Adrenal gland (tissue), 12 donors: ENCODE data around the gene ING5. TPM values are rescaled to one million over a fixed set of nuclear protein-coding genes. Genes with fewer than 3 reads are reported as not detected.

Experiments used
- DNase-seq, 7 donors: peaks; one replicate each; pipeline ENCODE4 v3.0.0-alpha.2; 2019 to 2020
- H3K27ac ChIP-seq, 5 donors: fragments of 200-600 bp; sonication (generic) in 4 of 5; 1 replicate in 3 of 5; 2 replicates in 2 of 5; pipeline versions ENCODE4 v1.5.1 to v1.8.0; 2016 to 2020; ENCODE audit warnings: mild to moderate bottlenecking in 1 of 5
- H3K27me3 ChIP-seq: fragments of 200-600 bp; 2 replicates; pipeline ENCODE4 v1.8.0; 2021
- H3K36me3 ChIP-seq, 2 donors: fragments of 200-600 bp; replicated peaks in 1 of 2; 1 replicate in 1 of 2; 2 replicates in 1 of 2; pipeline versions ENCODE4 v1.5.1 to v1.8.0; 2018 to 2022
- H3K4me1 ChIP-seq, 2 donors: fragments of 200-600 bp; replicated peaks in 1 of 2; 1 replicate in 1 of 2; 2 replicates in 1 of 2; pipeline versions ENCODE4 v1.5.1 to v1.8.0; 2018 to 2021
- H3K4me3 ChIP-seq, 4 donors: fragments of 200-600 bp; sonication (generic) in 3 of 4; one replicate each; pipeline ENCODE4 v1.5.1; 2016 to 2018
- H3K9me3 ChIP-seq, 3 donors: fragments of 200-600 bp; sonication (generic) in 1 of 3; replicated peaks in 1 of 3; 1 replicate in 2 of 3; 2 replicates in 1 of 3; pipeline versions ENCODE4 v1.5.1 to v1.8.0; 2016 to 2021
- POLR2A ChIP-seq, 2 donors: fragments of 450-650 bp; IDR thresholded peaks; one replicate each; pipeline ENCODE4 v1.6.1; 2017; ENCODE audit warnings: antibody characterized with exemption in 2 of 2, mild to moderate bottlenecking in 2 of 2, moderate library complexity in 1 of 2
- WGBS, 4 donors: extraction: QIAGEN DNeasy Blood & Tissue Kit in 2 of 4; methylation state at CpG; one replicate each; pipeline versions ENCODE4 v1.1.5 to v1.1.7; 2013 to 2017; 5-methylcytosine and 5-hydroxymethylcytosine counted together
- intact Hi-C, 2 donors: fragments of 100-400 bp; cut with DNase I; formaldehyde crosslinking; loops; one replicate each; pipeline versions ENCODE4 v1.14.1 to v1.15.0; 2022 to 2023
- polyA plus RNA-seq, 3 donors: library from polyadenylated mRNA; stranded (reverse); fragments of 200-250 nt in 2 of 3; fragments of 350-450 nt in 1 of 3; fragmentation: Illumina TruSeq in 1 of 3; extraction: RNeasy Lipid Tissue Mini Kit (QIAGEN cat#74804) in 1 of 3; gene quantifications; one replicate each; pipeline ENCODE4 v1.2.3, GENCODE V29; 2013 to 2014
- total RNA-seq, 9 donors: library from RNA; depleted of rRNA in 4 of 9; stranded (reverse); fragments of >200 nt in 4 of 9; fragments of 120-200 nt in 1 of 9; fragmentation: NEBNext Ultra II Directional in 1 of 9; extraction: Animal tissue kit (Norgen Biotek cat#: 25700) in 1 of 9; gene quantifications; one replicate each; pipeline versions ENCODE4 v1.1.0 to v1.2.4, GENCODE V29; 2013 to 2023
- TF ChIP-seq, protein P1 (sequence below), 6 experiments: fragments of 450-650 bp in 4 of 6; fragments of 200-600 bp in 2 of 6; sonication (generic) in 1 of 6; IDR thresholded peaks; 1 replicate in 5 of 6; 2 replicates in 1 of 6; pipeline versions ENCODE4 v1.5.1 to v1.8.0; 2016 to 2021; ENCODE audit warnings: antibody characterized with exemption in 6 of 6, mild to moderate bottlenecking in 2 of 6, moderate library complexity in 1 of 6
- donor health status: healthy with polysubstance abuse.
- donor health status: Bipolar disorder and iron deficiency.
- donor health status: DM: yes; HTN: yes; CAD: no.
- donor health status: DM: no; HTN: no; CAD: no.
- donor health status: DM: no; HTN: no; CAD: no.
- donor health status: DM: yes; HTN: yes; CAD: no.

Gene ING5
- total and polyA plus RNA-seq, 12 donors = 13.3 to 83.1 (median 31.7) TPM

DNA sequence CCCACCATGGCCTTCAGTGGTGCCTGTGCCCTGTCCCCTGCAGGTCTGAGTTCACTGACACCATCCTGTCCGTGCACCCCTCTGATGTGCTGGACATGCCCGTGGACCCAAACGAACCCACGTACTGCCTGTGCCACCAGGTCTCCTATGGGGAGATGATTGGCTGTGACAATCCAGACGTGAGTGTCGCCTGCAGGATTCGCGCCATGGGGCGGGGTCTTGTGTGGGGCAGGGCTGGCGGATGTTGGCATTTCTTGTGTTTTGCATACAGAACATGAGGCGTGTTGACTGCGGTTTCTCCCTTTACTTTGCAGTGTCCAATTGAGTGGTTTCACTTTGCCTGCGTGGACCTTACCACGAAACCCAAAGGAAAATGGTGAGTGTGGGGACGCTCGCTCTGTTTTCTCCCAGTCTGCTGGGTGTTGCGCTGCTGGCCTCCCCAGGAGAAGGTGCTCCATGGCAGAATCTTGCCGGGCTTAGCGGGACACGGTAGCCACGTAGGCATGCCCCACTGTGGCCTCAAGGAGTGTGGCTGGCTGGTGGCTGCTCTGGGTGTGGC lies 21.1 kb downstream of the ING5 start:
- WGBS, 4 donors = 94 to 99% (median 98%) methylated on average over 11 to 21 of the region's 21 CpGs
- TF ChIP-seq POLR2A (IDR thresholded peaks at IDR 0.05) = no peak
- TF ChIP-seq, protein P1, sequence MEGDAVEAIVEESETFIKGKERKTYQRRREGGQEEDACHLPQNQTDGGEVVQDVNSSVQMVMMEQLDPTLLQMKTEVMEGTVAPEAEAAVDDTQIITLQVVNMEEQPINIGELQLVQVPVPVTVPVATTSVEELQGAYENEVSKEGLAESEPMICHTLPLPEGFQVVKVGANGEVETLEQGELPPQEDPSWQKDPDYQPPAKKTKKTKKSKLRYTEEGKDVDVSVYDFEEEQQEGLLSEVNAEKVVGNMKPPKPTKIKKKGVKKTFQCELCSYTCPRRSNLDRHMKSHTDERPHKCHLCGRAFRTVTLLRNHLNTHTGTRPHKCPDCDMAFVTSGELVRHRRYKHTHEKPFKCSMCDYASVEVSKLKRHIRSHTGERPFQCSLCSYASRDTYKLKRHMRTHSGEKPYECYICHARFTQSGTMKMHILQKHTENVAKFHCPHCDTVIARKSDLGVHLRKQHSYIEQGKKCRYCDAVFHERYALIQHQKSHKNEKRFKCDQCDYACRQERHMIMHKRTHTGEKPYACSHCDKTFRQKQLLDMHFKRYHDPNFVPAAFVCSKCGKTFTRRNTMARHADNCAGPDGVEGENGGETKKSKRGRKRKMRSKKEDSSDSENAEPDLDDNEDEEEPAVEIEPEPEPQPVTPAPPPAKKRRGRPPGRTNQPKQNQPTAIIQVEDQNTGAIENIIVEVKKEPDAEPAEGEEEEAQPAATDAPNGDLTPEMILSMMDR (IDR thresholded peaks at IDR 0.05) = no peak
- peaks cover 0 to 33% of the 10 kb centered on the region in 2 donors for H3K36me3 ChIP-seq
- no peak for DNase-seq
- H3K4me3 ChIP-seq = no peak overlapping the region
- intact Hi-C loops = loop anchor here in 1 of 2 donors (10.0 kb wide), 1 partner anchor 152 kb away; no protein-coding TSS in a partner anchor
- H3K27ac ChIP-seq = no peak overlapping the region
- no peaks in the 10 kb centered on the region for H3K9me3 ChIP-seq
- H3K27me3 ChIP-seq = no peaks in the 10 kb centered on the region
- H3K4me1 ChIP-seq = no peaks in the 10 kb centered on the region

DNA sequence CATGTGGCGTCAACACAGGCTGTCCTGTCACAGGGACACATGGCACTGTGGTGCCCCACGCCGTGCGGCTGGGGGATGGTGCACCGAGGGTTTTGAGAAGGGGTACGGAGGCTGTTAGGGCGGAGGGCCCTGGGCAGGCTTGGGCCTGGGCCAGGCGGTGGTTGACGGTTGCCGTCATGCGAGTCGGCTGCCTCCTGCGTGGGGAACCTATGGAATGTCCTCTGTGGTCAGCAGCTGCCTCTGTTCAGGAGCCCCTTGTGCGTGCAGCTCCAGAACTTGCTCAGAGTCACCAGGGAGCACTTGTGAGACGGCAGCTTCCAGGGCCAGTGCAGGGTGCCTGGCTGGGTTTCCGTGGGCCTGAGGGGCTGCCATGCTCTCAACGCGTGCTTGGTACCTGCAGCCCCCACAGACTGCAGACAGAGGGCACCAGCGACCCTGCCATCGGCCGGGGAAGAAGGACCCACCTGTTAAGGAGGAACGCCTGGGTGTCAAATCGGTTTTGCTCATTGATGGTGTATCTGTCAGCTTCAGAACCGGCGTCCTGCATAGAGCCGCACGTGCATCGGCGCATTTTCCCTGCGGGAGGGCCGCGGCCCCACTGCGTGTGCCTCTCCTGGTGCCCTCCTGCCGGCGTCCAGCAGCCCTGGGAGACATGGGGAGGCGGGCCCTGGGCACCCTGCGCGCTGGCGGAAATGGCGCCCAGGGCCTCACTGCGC lies 22.6 kb downstream of the ING5 start:
- H3K27ac ChIP-seq = no peak overlapping the region
- intact Hi-C loops = loop anchor here in 1 of 2 donors (10.0 kb wide), 1 partner anchor 150 kb away; no protein-coding TSS in a partner anchor
- no peaks in the 10 kb centered on the region for H3K9me3 ChIP-seq
- 94 to 97% (median 96%) methylated on average over 9 to 41 of the region's 41 CpGs for WGBS, 4 donors
- TF ChIP-seq, protein P1 (IDR thresholded peaks at IDR 0.05) = peak in 1 of 6 experiments; percentile 14
- no peak for TF ChIP-seq POLR2A (IDR thresholded peaks at IDR 0.05)
- H3K4me1 ChIP-seq = no peaks in the 10 kb centered on the region
- H3K4me3 ChIP-seq = no peak overlapping the region
- no peaks in the 10 kb centered on the region for H3K27me3 ChIP-seq
- peaks cover 0 to 28% of the 10 kb centered on the region in 2 donors for H3K36me3 ChIP-seq
- DNase-seq = no peak

DNA sequence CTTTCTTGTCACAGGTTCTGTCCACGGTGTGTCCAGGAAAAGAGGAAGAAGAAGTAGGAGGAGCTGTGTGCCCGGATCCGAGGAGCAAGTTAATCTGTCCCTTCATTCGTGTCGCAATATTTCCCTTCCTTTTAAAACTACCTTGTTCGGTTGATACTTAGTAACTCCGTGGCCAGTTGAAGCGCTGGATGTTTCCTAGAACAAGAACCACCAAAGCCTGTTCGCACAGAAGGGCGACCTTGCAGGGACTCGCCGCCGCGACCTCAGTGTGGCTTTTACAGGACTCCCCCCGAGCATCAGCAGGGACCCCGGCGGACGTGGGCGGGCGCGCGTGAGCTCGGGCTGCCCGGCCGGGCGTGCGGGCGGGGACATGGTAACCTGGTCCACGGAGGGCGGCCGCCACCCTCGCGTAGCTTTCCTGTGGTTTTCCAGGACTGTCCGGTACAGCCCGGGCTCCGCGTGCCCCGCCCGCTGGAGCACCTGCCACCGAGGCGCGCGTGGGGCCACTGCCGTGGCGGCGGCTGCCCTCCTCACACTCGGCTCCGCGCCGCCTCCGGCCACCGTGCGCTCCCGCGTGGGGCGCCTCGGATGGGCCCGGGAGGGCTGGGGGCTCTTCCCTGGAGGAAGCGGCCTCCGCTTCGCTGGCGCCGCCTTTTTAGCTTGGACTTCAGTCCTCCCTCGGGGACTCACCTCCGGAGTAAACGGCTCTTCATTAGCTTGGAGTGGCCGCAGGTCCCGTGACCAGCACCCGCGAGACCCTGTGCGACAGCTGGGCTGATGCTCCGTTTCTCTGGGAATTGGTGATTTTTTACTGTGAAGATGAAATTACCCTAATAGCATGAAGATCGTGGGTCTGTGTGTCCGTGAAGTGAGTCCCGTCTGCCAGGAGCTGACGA lies 23.4 kb downstream of the ING5 start:
- Histone ChIP-seq H3K36me3 (peaks cover 0 to 19% of the 10 kb centered on the region in 2 donors), H3K27me3 (no peaks in the 10 kb centered on the region)
- intact Hi-C loops = loop anchor here in 1 of 2 donors (10.0 kb wide), 1 partner anchor 150 kb away; no protein-coding TSS in a partner anchor

More for the DNA sequence above, 23.4 kb downstream of the ING5 start:
- no peak overlapping the region for H3K4me3 ChIP-seq
- H3K9me3 ChIP-seq = no peaks in the 10 kb centered on the region
- H3K4me1 ChIP-seq = no peaks in the 10 kb centered on the region
- TF ChIP-seq, protein P1 (IDR thresholded peaks at IDR 0.05) = no peak
- no peak for TF ChIP-seq POLR2A (IDR thresholded peaks at IDR 0.05)
- DNase-seq = no peak
- H3K27ac ChIP-seq = no peak overlapping the region
- 93 to 98% (median 95%) methylated on average over 56 to 76 of the region's 76 CpGs for WGBS, 4 donors
